ENCODE data around the gene TBXAS1.

Gene TBXAS1

GRCh38 chr7:139838276-139838675, 9.2 kb downstream of the TBXAS1 start:
- no peaks in the 10 kb centered on the region for H3K79me2 ChIP-seq (ENCODE audit: control insufficient read depth, low read length)
- no peak overlapping the region for H3K4me3 ChIP-seq (ENCODE audit: low read length)

DNA sequence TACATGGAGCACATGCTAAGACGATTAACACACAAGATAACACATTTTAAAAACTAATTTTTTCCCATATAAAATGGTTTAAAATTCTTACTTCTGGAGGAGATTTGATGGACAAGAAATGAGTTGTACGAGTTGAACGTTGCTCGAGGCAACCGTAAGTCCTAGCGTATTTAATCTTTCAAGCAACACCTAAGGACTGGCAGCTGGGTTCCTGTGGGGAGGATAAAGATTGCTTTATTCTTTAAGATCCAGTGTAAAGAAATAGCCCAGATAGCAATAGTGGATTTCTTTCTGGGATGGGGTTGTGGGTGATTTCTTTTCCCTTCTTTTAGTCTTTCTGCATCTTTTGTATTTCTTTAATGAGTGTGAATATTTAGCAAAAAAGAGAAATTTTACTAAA, 9.8 kb downstream of the TBXAS1 start:
- no peaks in the 10 kb centered on the region for H3K9me2 ChIP-seq (replicated peaks; ENCODE audit: control insufficient read depth, low read length)
- H3F3A ChIP-seq (ENCODE audit: control insufficient read depth, insufficient read depth) = no peaks in the 10 kb centered on the region
- H3K4me3 ChIP-seq (ENCODE audit: low read length) = no peak overlapping the region
- H3K79me2 ChIP-seq (ENCODE audit: control insufficient read depth, low read length) = no peaks in the 10 kb centered on the region
- H3K4me2 ChIP-seq (ENCODE audit: low read length) = no peak overlapping the region
- H3K27me3 ChIP-seq (ENCODE audit: control insufficient read depth, low read length) = no peaks in the 10 kb centered on the region
- no peaks in the 10 kb centered on the region for H3K9me3 ChIP-seq (ENCODE audit: control insufficient read depth, insufficient read depth, low read length)
- TF ChIP-seq CTCF (IDR thresholded peaks at IDR 0.05; ENCODE audit: low read depth, low read length, poor library complexity, severe bottlenecking) (no peak), EZH2phosphoT487 (IDR thresholded peaks at IDR 0.05; ENCODE audit: borderline replicate concordance, low read length) (no peak)
- H4K20me1 ChIP-seq (ENCODE audit: control insufficient read depth, insufficient read depth, low read depth, low read length) = no peaks in the 10 kb centered on the region
- H3K4me1 ChIP-seq (ENCODE audit: control insufficient read depth, low read length) = no peaks in the 10 kb centered on the region
- no peak overlapping the region for H3K27ac ChIP-seq (ENCODE audit: low read depth, low read length)
- no peaks in the 10 kb centered on the region for H3K36me3 ChIP-seq (ENCODE audit: control insufficient read depth, low read length)

More at GRCh38 chr7:139838276-139838675, 9.2 kb downstream of the TBXAS1 start:
- no peak for TF ChIP-seq CTCF (IDR thresholded peaks at IDR 0.05; ENCODE audit: low read depth, low read length, poor library complexity, severe bottlenecking)
- no peak for TF ChIP-seq EZH2phosphoT487 (IDR thresholded peaks at IDR 0.05; ENCODE audit: borderline replicate concordance, low read length)
- H3F3A ChIP-seq (ENCODE audit: control insufficient read depth, insufficient read depth) = no peaks in the 10 kb centered on the region
- H3K27ac ChIP-seq (ENCODE audit: low read depth, low read length) = no peak overlapping the region
- H3K9me2 ChIP-seq (replicated peaks; ENCODE audit: control insufficient read depth, low read length) = no peaks in the 10 kb centered on the region
- no peaks in the 10 kb centered on the region for H3K9me3 ChIP-seq (ENCODE audit: control insufficient read depth, insufficient read depth, low read length)
- H4K20me1 ChIP-seq (ENCODE audit: control insufficient read depth, insufficient read depth, low read depth, low read length) = no peaks in the 10 kb centered on the region
- H3K4me1 ChIP-seq (ENCODE audit: control insufficient read depth, low read length) = no peaks in the 10 kb centered on the region
- no peaks in the 10 kb centered on the region for H3K27me3 ChIP-seq (ENCODE audit: control insufficient read depth, low read length)
- no peaks in the 10 kb centered on the region for H3K36me3 ChIP-seq (ENCODE audit: control insufficient read depth, low read length)
- H3K4me2 ChIP-seq (ENCODE audit: low read length) = no peak overlapping the region

GRCh38 chr7:139840776-139841175, 11.7 kb downstream of the TBXAS1 start:
- Histone ChIP-seq H3K4me2 (ENCODE audit: low read length) (no peak overlapping the region), H3K9me3 (ENCODE audit: control insufficient read depth, insufficient read depth, low read length) (no peaks in the 10 kb centered on the region), H3K79me2 (ENCODE audit: control insufficient read depth, low read length) (no peaks in the 10 kb centered on the region), H3K9me2 (replicated peaks; ENCODE audit: control insufficient read depth, low read length) (no peaks in the 10 kb centered on the region), H4K20me1 (ENCODE audit: control insufficient read depth, insufficient read depth, low read depth, low read length) (no peaks in the 10 kb centered on the region), H3F3A (ENCODE audit: control insufficient read depth, insufficient read depth) (no peaks in the 10 kb centered on the region), H3K4me3 (ENCODE audit: low read length) (no peak overlapping the region), H3K36me3 (ENCODE audit: control insufficient read depth, low read length) (no peaks in the 10 kb centered on the region), H3K27me3 (ENCODE audit: control insufficient read depth, low read length) (0 out of 2 replicates have a peak, but pooled peaks cover 3% of the 10 kb centered on the region), H3K27ac (ENCODE audit: low read depth, low read length) (no peak overlapping the region), H3K4me1 (ENCODE audit: control insufficient read depth, low read length) (no peaks in the 10 kb centered on the region)
- TF ChIP-seq EZH2phosphoT487 (IDR thresholded peaks at IDR 0.05; ENCODE audit: borderline replicate concordance, low read length) (no peak), CTCF (IDR thresholded peaks at IDR 0.05; ENCODE audit: low read depth, low read length, poor library complexity, severe bottlenecking) (no peak)

All from DOHH2 (cell line).